ENCODE results near the gene MMADHC. TPM values are rescaled to one million over a fixed set of nuclear protein-coding genes. Genes with fewer than 3 reads are reported as not detected.

MMADHC gene
- total and polyA plus RNA-seq, 2 of the 13 experiments (the other 11 are each of a cell fraction or from before 2014, with no cell fraction given): 90.2 to 210 TPM

GRCh38 chr2:149597050-149597667, 9.6 kb upstream of the MMADHC start:
- no peaks in the 10 kb centered on the region for H4K20me1 ChIP-seq (ENCODE audit: insufficient read depth, low read length)
- ChIA-PET POLR2A (no interaction called here), CTCF (ENCODE audit: low intra/inter-chr PET ratio, low total read pairs) (interaction anchor here (1.7 to 2.3 kb wide), 4 partner anchors 118 to 1014 kb away, joined by 4 to 19 read pairs (median 8); partner anchors contain the start of gene RND3)
- H3K9ac ChIP-seq (ENCODE audit: insufficient read depth, low read depth, low read length): no peak overlapping the region
- in situ Hi-C loops (cut with HindIII; ENCODE audit: extremely low pct_ligation_motif_present, low pct_unique_long_range_greater_than_20kb) (loop anchor here (5.0 to 10.0 kb wide), 4 partner anchors 890 to 1638 kb away; partner anchors contain the start of gene RND3), intact Hi-C loops (cut with micrococcal nuclease; ENCODE audit: unreplicated experiment) (loop anchor here (1.0 to 10.0 kb wide), 5 partner anchors 118 to 1454 kb away; partner anchors contain the start of gene RND3)
- no peak overlapping the region for H3K4me3 ChIP-seq (replicated peaks in 1 of 3; ENCODE audit: insufficient read depth in 1 of 3, low read depth in 2 of 3, low read length in 3 of 3)
- no peak overlapping the region for H3K4me2 ChIP-seq (ENCODE audit: low read depth, low read length)
- FAIRE-seq (no peak), DNase-seq (ENCODE audit: low spot score) (no peak), ATAC-seq (peak; percentile 38; the same call in 2 of the 3 replicates)
- no peak overlapping the region for H3K27ac ChIP-seq (ENCODE audit: extremely low read length, insufficient read depth, low read length)
- BruUV-seq (replicated peaks): no TSS peak
- no peaks in the 10 kb centered on the region for H3K4me1 ChIP-seq (ENCODE audit: insufficient read depth, low read length)
- H3K9me3 ChIP-seq (ENCODE audit: low read length): 0 out of 2 replicates have a peak, but pooled peaks cover 3% of the 10 kb centered on the region
- no peaks in the 10 kb centered on the region for H3K79me2 ChIP-seq (ENCODE audit: insufficient read depth, low read length)
- H2AFZ ChIP-seq (ENCODE audit: low read length): no peak overlapping the region
- H3K27me3 ChIP-seq (ENCODE audit: control insufficient read depth in 1 of 2, insufficient read depth in 2 of 2, low read length in 2 of 2): no peaks in the 10 kb centered on the region
- 76% methylated on average over 7 of the region's 7 CpGs for WGBS (ENCODE audit: low lambda C conversion rate)
- peaks cover 0 to 13% of the 10 kb centered on the region in 2 experiments; a peak in 3 of 5 replicates for H3K36me3 ChIP-seq (replicated peaks in 1 of 2; ENCODE audit: control insufficient read depth in 1 of 2, insufficient read depth in 2 of 2, low read length in 2 of 2)
- TF ChIP-seq ZNF572 (CRISPR knock-in tag; IDR thresholded peaks at IDR 0.05) (no peak), ZNF605 (CRISPR knock-in tag; IDR thresholded peaks at IDR 0.05) (0 out of 2 replicates have a peak, but pooled peaks have one; percentile 50), LCORL (IDR thresholded peaks at IDR 0.05) (no peak), LCORL (CRISPR knock-in tag; IDR thresholded peaks at IDR 0.05) (0 out of 2 replicates have a peak, but pooled peaks have one; percentile 22), SRSF4 (IDR thresholded peaks at IDR 0.05; ENCODE audit: low read depth, low read length, poor library complexity, severe bottlenecking) (no peak), NFIB (CRISPR knock-in tag; IDR thresholded peaks at IDR 0.05; ENCODE audit: borderline replicate concordance) (0 out of 2 replicates have a peak, but pooled peaks have one; percentile 59), HOXA9 (CRISPR knock-in tag; IDR thresholded peaks at IDR 0.05; ENCODE audit: borderline replicate concordance) (no peak)
- TF ChIP-seq, protein P1, sequence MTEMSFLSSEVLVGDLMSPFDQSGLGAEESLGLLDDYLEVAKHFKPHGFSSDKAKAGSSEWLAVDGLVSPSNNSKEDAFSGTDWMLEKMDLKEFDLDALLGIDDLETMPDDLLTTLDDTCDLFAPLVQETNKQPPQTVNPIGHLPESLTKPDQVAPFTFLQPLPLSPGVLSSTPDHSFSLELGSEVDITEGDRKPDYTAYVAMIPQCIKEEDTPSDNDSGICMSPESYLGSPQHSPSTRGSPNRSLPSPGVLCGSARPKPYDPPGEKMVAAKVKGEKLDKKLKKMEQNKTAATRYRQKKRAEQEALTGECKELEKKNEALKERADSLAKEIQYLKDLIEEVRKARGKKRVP (CRISPR knock-in tag; IDR thresholded peaks at IDR 0.05): 0 out of 4 replicates have a peak, but pooled peaks of 1 of the 2 experiments have one; percentile 23

All from HepG2 (cell line).